Measurements from ENCODE around the gene ASCC3.

The ASCC3 gene

DNA sequence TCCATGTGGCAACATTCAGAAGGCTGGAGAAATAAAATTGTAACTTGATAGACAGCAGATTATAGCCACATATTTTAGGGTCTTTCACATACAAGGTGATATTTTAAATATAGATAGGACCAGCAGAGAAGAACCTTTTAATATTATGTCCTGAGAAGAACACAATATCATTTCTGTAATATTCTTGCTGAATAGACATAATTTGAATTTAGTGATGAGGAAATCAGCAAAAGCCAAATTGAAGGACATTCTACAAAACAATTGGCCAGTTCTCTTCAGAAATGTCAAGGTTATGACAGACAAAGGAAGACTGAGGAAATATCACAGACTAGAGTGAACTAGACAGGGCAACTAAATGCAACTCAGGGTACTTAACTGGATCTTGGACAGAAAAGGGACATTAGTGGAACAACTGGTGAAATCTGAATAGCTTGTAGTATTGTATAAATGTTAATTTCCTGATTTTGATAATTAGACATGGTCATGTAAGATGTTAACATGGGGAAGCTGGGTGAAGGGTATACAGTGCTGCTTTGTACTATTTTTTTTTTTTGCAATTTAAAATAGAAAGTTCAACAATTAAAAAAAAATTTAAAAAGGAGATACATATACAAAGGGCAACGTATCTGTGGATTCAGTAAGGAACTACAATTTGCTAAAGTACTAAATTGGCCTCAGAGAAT lies 281.9 kb downstream of the ASCC3 start:
- WGBS, 2 experiments (ENCODE audit: insufficient coverage in 2 of 2), result no CpG with 5 or more reads among the region's 1 CpG
- Histone ChIP-seq H3K4me1 (ENCODE audit: control insufficient read depth, insufficient read depth, low read length, poor library complexity, severe bottlenecking) (no peaks in the 10 kb centered on the region), H3K27ac (ENCODE audit: low read depth, low read length, severe bottlenecking) (no peak overlapping the region), H3K9me3 (ENCODE audit: control insufficient read depth, low read length) (no peaks in the 10 kb centered on the region), H3K36me3 (ENCODE audit: control insufficient read depth, insufficient read depth, low read length) (peaks cover 38% of the 10 kb centered on the region), H3K4me3 (ENCODE audit: extremely low read depth, insufficient read depth, low read length, poor library complexity, severe bottlenecking) (no peak overlapping the region)

DNA sequence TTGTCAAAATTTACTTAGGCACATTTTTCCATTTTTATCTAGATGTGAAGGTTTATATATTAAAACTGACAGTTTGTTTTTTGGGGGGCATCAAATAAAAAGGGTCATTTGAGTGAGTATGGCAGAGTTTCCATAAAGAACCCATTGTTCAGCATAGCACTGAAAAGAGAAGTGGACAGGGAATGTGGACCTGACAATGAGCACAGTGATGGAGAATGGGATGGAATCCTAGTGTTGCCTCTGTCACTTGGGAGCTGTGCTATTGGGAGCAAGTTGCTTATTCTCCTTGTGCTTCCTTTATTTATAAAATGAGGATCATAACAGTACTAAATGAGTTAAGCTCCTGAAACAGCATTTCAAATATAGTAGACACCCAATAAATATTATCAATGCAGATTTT lies 285.7 kb downstream of the ASCC3 start:
- peaks cover 25% of the 10 kb centered on the region for H3K36me3 ChIP-seq (ENCODE audit: control insufficient read depth, insufficient read depth, low read length)
- H3K4me3 ChIP-seq (ENCODE audit: extremely low read depth, insufficient read depth, low read length, poor library complexity, severe bottlenecking), result no peak overlapping the region
- H3K4me1 ChIP-seq (ENCODE audit: control insufficient read depth, insufficient read depth, low read length, poor library complexity, severe bottlenecking), result no peaks in the 10 kb centered on the region
- H3K9me3 ChIP-seq (ENCODE audit: control insufficient read depth, low read length), result no peaks in the 10 kb centered on the region
- H3K27ac ChIP-seq (ENCODE audit: low read depth, low read length, severe bottlenecking), result no peak overlapping the region

DNA sequence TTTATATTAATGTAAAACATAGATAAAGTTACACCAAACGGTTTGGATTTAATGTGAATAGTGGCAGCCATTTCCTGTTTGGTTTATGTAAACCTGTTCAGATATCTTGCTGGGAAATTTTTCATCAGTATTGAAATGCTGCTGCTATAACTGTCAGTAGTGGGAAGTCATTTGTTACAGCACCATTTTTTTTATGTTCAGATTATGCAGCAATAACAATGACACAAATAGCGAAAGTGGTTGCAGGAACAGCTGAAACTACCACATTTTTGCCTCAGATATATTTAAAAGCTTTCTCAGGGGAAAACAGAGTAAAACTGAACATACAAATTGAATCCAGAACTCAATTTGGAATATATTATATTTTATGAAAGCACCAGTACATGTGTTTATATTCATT lies 287.6 kb downstream of the ASCC3 start:
- Histone ChIP-seq H3K4me1 (ENCODE audit: control insufficient read depth, insufficient read depth, low read length, poor library complexity, severe bottlenecking) (no peaks in the 10 kb centered on the region), H3K4me3 (ENCODE audit: extremely low read depth, insufficient read depth, low read length, poor library complexity, severe bottlenecking) (no peak overlapping the region), H3K27ac (ENCODE audit: low read depth, low read length, severe bottlenecking) (no peak overlapping the region), H3K36me3 (ENCODE audit: control insufficient read depth, insufficient read depth, low read length) (peaks cover 29% of the 10 kb centered on the region), H3K9me3 (ENCODE audit: control insufficient read depth, low read length) (no peaks in the 10 kb centered on the region)
- WGBS, 2 experiments (ENCODE audit: insufficient coverage in 2 of 2), result 80% methylated on average over 1 of the region's 2 CpGs; no CpG with 5 or more reads in 1 of the 2 experiments

DNA sequence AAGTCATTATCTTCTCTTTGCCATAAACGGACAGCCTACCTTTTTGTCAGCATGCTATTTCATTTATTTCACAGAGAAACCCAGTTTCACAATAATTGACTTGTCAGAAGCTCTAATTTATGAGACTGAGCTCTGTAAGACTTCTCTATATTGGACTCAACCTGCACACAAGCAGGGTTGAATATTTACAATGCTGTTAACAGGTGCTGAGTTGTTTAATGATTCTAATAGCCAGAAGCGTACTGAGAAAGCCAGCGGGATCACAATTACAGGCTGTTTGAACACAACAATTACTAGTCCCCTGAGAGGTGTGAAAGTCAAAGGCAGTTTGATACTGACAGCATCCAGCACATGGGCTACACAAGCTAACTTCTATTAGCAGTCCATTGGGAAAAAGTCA lies 288.2 kb downstream of the ASCC3 start:
- Histone ChIP-seq H3K36me3 (ENCODE audit: control insufficient read depth, insufficient read depth, low read length) (peaks cover 29% of the 10 kb centered on the region), H3K27ac (ENCODE audit: low read depth, low read length, severe bottlenecking) (no peak overlapping the region), H3K4me3 (ENCODE audit: extremely low read depth, insufficient read depth, low read length, poor library complexity, severe bottlenecking) (no peak overlapping the region), H3K9me3 (ENCODE audit: control insufficient read depth, low read length) (no peaks in the 10 kb centered on the region), H3K4me1 (ENCODE audit: control insufficient read depth, insufficient read depth, low read length, poor library complexity, severe bottlenecking) (no peaks in the 10 kb centered on the region)
- 89 to 90% methylated on average over 1 to 3 of the region's 3 CpGs for WGBS, 2 experiments (ENCODE audit: insufficient coverage in 2 of 2)

DNA sequence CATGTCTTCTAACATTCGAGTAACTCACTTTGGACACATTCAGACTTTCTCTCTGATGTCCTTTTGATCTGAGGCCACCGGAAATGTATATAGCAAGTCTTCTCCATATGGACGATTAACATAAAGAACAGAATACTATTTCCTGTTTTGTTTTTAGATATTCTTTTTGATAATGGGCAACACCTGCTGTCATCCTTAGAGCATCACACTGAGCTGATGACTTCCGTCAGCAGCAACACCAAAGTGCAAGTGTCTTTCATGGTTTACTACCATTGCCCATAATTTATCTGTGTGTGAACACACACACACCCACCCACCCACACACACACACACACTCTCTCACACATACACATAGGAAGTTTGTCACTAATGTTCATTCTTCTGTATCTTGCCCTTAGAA lies 303.7 kb downstream of the ASCC3 start:
- H3K9me3 ChIP-seq (ENCODE audit: control insufficient read depth, low read length), result peaks cover 8% of the 10 kb centered on the region
- no peaks in the 10 kb centered on the region for H3K4me1 ChIP-seq (ENCODE audit: control insufficient read depth, insufficient read depth, low read length, poor library complexity, severe bottlenecking)
- H3K27ac ChIP-seq (ENCODE audit: low read depth, low read length, severe bottlenecking), result no peak overlapping the region
- H3K4me3 ChIP-seq (ENCODE audit: extremely low read depth, insufficient read depth, low read length, poor library complexity, severe bottlenecking), result no peak overlapping the region
- WGBS, 2 experiments (ENCODE audit: insufficient coverage in 2 of 2), result 100% methylated on average over 1 to 2 of the region's 4 CpGs
- H3K36me3 ChIP-seq (ENCODE audit: control insufficient read depth, insufficient read depth, low read length), result peaks cover 3% of the 10 kb centered on the region

DNA sequence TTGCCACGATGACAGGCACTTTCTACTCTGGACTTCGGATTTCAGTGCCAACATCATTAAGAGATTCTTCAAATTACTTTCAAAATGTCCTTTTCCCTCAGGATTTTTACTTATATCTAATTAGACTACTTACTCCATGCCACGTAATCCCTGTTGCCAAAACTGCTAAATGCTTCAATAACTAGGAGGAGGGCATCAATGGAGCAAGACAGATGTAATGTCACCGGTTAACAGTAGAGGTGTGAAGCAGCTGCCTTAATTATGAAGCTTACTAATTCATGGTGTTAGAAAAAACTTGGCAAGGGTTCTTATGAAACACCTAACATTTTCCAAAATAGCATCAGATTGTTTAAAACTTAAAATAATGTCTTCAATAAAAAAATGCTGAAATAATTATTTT lies 305.2 kb downstream of the ASCC3 start:
- peaks cover 18% of the 10 kb centered on the region for H3K36me3 ChIP-seq (ENCODE audit: control insufficient read depth, insufficient read depth, low read length)
- 95 to 96% methylated on average over 2 of the region's 4 CpGs for WGBS, 2 experiments (ENCODE audit: insufficient coverage in 2 of 2)
- peaks cover 8% of the 10 kb centered on the region for H3K9me3 ChIP-seq (ENCODE audit: control insufficient read depth, low read length)
- no peaks in the 10 kb centered on the region for H3K4me1 ChIP-seq (ENCODE audit: control insufficient read depth, insufficient read depth, low read length, poor library complexity, severe bottlenecking)
- no peak overlapping the region for H3K27ac ChIP-seq (ENCODE audit: low read depth, low read length, severe bottlenecking)
- no peak overlapping the region for H3K4me3 ChIP-seq (ENCODE audit: extremely low read depth, insufficient read depth, low read length, poor library complexity, severe bottlenecking)

DNA sequence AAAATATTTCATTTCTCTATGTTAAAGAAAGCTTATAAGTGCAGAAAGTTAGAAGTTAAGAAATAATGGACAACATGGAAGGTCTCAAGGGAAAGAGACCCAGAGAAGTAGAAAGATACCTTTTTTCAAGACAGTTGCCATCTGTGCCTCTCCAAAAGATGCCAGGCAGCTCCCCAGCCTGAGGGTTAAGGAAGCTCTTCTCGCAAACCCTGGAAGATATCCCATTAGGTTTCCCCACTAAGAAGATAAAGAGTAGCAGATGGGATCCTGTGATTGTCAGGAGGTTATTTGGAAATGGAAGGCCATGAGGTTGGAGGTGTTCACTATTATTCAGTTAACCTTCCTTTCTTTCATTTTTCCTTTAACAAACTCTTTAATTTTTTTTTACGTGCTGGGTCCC lies 306.3 kb downstream of the ASCC3 start:
- peaks cover 24% of the 10 kb centered on the region for H3K36me3 ChIP-seq (ENCODE audit: control insufficient read depth, insufficient read depth, low read length)
- H3K4me3 ChIP-seq (ENCODE audit: extremely low read depth, insufficient read depth, low read length, poor library complexity, severe bottlenecking), result no peak overlapping the region
- no peak overlapping the region for H3K27ac ChIP-seq (ENCODE audit: low read depth, low read length, severe bottlenecking)
- no peaks in the 10 kb centered on the region for H3K4me1 ChIP-seq (ENCODE audit: control insufficient read depth, insufficient read depth, low read length, poor library complexity, severe bottlenecking)
- WGBS, 2 experiments (ENCODE audit: insufficient coverage in 2 of 2), result 100% methylated on average over 1 of the region's 2 CpGs; no CpG with 5 or more reads in 1 of the 2 experiments
- peaks cover 7% of the 10 kb centered on the region for H3K9me3 ChIP-seq (ENCODE audit: control insufficient read depth, low read length)

DNA sequence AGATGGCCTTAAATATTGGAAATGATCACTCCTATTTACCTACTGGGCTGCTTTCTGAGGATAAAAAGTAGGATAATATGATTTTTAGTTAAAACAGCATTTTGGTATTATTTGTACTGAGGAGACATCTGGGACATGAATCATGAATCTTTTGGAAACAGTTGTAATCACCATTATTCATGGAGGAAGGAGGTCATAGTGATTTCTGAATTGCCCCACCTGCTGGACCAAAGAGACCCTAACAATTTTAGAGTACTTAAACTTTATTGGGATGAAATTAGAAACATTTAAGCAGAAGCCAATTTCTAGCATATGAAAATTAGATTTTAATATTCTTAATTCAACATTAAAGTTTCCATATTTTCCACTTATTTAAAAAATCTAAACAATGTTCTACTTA lies 308.0 kb downstream of the ASCC3 start:
- Histone ChIP-seq H3K9me3 (ENCODE audit: control insufficient read depth, low read length) (no peaks in the 10 kb centered on the region), H3K27ac (ENCODE audit: low read depth, low read length, severe bottlenecking) (no peak overlapping the region), H3K36me3 (ENCODE audit: control insufficient read depth, insufficient read depth, low read length) (peaks cover 29% of the 10 kb centered on the region), H3K4me3 (ENCODE audit: extremely low read depth, insufficient read depth, low read length, poor library complexity, severe bottlenecking) (no peak overlapping the region), H3K4me1 (ENCODE audit: control insufficient read depth, insufficient read depth, low read length, poor library complexity, severe bottlenecking) (no peaks in the 10 kb centered on the region)

DNA sequence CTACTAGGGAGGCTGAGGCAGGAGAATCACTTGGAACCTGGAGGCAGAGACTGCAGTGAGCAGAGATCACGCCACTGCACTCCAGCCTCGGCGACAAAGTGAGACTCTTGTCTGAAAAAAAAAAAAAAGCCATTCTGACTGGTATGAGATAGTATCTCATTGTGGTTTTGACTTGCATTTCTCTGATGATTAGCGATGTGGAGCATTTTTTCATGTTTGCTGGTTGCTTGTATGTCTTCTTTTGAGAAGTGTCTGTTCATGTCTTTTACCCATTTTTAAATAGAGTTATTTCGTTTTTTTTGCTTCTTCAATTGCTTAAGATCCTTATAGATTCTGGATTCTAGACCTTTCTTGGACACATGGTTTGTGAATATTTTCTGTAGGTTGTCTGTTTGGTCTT lies 312.9 kb downstream of the ASCC3 start:
- no peaks in the 10 kb centered on the region for H3K4me1 ChIP-seq (ENCODE audit: control insufficient read depth, insufficient read depth, low read length, poor library complexity, severe bottlenecking)
- H3K27ac ChIP-seq (ENCODE audit: low read depth, low read length, severe bottlenecking), result no peak overlapping the region
- 100% methylated on average over 3 to 4 of the region's 5 CpGs for WGBS, 2 experiments (ENCODE audit: insufficient coverage in 2 of 2)
- peaks cover 29% of the 10 kb centered on the region for H3K36me3 ChIP-seq (ENCODE audit: control insufficient read depth, insufficient read depth, low read length)
- H3K9me3 ChIP-seq (ENCODE audit: control insufficient read depth, low read length), result no peaks in the 10 kb centered on the region
- no peak overlapping the region for H3K4me3 ChIP-seq (ENCODE audit: extremely low read depth, insufficient read depth, low read length, poor library complexity, severe bottlenecking)

DNA sequence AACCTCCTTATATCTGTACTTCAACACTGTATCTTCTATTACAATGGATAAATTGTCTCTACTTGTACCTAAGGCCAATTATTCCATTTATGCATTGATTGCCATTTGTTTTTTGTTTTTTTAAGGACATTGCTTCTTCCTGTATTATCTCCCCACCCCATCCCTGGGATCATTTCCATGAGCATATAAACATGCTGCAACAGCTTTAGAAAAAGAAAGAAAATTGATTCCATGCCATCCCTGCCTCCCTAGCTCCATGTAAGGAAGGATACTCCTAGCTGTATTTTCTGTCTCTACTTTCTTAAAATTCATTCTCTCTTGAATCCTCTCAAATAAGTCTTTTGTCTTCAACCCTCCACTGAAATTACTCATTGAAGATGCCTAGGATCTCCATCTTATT lies 314.6 kb downstream of the ASCC3 start:
- H3K4me3 ChIP-seq (ENCODE audit: extremely low read depth, insufficient read depth, low read length, poor library complexity, severe bottlenecking), result no peak overlapping the region
- no peaks in the 10 kb centered on the region for H3K9me3 ChIP-seq (ENCODE audit: control insufficient read depth, low read length)
- H3K36me3 ChIP-seq (ENCODE audit: control insufficient read depth, insufficient read depth, low read length), result peaks cover 21% of the 10 kb centered on the region
- H3K27ac ChIP-seq (ENCODE audit: low read depth, low read length, severe bottlenecking), result no peak overlapping the region
- H3K4me1 ChIP-seq (ENCODE audit: control insufficient read depth, insufficient read depth, low read length, poor library complexity, severe bottlenecking), result no peaks in the 10 kb centered on the region

DNA sequence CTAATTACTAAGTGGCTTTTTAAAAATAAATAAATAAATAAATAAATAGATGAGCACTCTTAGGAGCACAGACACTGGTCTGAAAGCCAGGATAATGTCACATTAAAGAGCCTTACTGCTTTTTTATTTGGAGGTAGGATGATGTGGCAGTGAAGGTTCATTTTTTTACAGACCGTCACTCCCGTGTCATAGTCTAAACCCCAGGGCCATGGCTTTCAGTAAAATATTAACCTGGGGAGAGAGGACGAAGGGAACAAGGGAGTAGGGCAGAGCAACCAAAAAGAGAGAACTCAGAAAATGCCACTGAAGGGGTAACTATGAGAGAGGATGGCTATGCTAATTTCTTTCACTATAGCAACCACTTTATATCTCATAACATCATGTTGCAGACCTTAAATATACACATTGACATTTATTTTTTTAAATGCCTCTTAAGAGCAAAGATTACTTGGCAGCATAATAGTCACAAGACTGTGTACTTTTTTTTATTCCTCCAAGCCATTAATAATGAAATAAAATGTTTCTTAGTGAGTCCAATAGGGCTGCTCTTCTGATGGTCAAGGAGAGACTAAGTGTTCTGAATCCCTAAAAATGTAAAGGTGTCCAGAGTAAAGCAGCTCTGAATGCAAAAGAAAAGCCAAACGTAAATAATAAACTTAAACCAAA lies 315.6 kb downstream of the ASCC3 start:
- peaks cover 12% of the 10 kb centered on the region for H3K36me3 ChIP-seq (ENCODE audit: control insufficient read depth, insufficient read depth, low read length)
- H3K27ac ChIP-seq (ENCODE audit: low read depth, low read length, severe bottlenecking), result no peak overlapping the region
- no peaks in the 10 kb centered on the region for H3K4me1 ChIP-seq (ENCODE audit: control insufficient read depth, insufficient read depth, low read length, poor library complexity, severe bottlenecking)
- 100% methylated on average over 1 to 2 of the region's 4 CpGs for WGBS, 2 experiments (ENCODE audit: insufficient coverage in 2 of 2)
- H3K9me3 ChIP-seq (ENCODE audit: control insufficient read depth, low read length), result no peaks in the 10 kb centered on the region
- H3K4me3 ChIP-seq (ENCODE audit: extremely low read depth, insufficient read depth, low read length, poor library complexity, severe bottlenecking), result no peak overlapping the region

Measured in mesodermal cell (in vitro differentiated cells).